Endodermal cell (in vitro differentiated cells): Measurements from ENCODE around the gene BBS5. TPM values are rescaled to one million over a fixed set of nuclear protein-coding genes. Genes with fewer than 3 reads are reported as not detected.

Source experiments
- DNase-seq: peaks from one replicate; pipeline ENCODE4 v3.0.0-alpha.2; 2017
- H3K27ac ChIP-seq: 2 replicates; pipeline ENCODE4 v1.5.1; 2013; ENCODE audit warnings: mild to moderate bottlenecking, low read depth, low read length, moderate library complexity
- H3K27me3 ChIP-seq: 2 replicates; pipeline ENCODE4 v1.6.1; 2013; ENCODE audit warnings: mild to moderate bottlenecking, low read length, moderate library complexity; ENCODE audit not compliant: insufficient read depth, control insufficient read depth, poor library complexity, severe bottlenecking
- H3K36me3 ChIP-seq: 2 replicates; pipeline ENCODE4 v1.7.0; 2013; ENCODE audit warnings: mild to moderate bottlenecking, low read length, moderate library complexity; ENCODE audit not compliant: control insufficient read depth, insufficient read depth
- H3K4me1 ChIP-seq: one replicate; pipeline ENCODE4 v1.7.0; 2013; ENCODE audit warnings: low read length; ENCODE audit not compliant: control insufficient read depth, insufficient read depth
- H3K4me3 ChIP-seq: 2 replicates; pipeline ENCODE4 v1.5.1; 2013; ENCODE audit warnings: mild to moderate bottlenecking, low read length, moderate library complexity
- H3K9ac ChIP-seq: 2 replicates; pipeline ENCODE4 v1.6.1; 2013; ENCODE audit warnings: mild to moderate bottlenecking, low read length, moderate library complexity; ENCODE audit not compliant: poor library complexity, severe bottlenecking; ENCODE audit errors: extremely low read depth
- H3K9me3 ChIP-seq: 2 replicates; pipeline ENCODE4 v1.6.1; 2013; ENCODE audit warnings: mild to moderate bottlenecking, low read length, moderate library complexity; ENCODE audit not compliant: control insufficient read depth
- H3K27ac Mint-ChIP-seq: 2 replicates; pipeline ENCODE4 v1.8.0; 2020; ENCODE audit warnings: mixed read lengths
- H3K27me3 Mint-ChIP-seq: 2 replicates; pipeline ENCODE4 v1.8.0; 2021; ENCODE audit warnings: mild to moderate bottlenecking, mixed read lengths; ENCODE audit not compliant: insufficient read depth
- H3K36me3 Mint-ChIP-seq: 2 replicates; pipeline ENCODE4 v1.8.0; 2020; ENCODE audit warnings: low read depth, mixed read lengths
- H3K4me1 Mint-ChIP-seq: 2 replicates; pipeline ENCODE4 v1.8.0; 2020; ENCODE audit warnings: mixed read lengths
- H3K4me3 Mint-ChIP-seq: 2 replicates; pipeline ENCODE4 v1.8.0; 2020; ENCODE audit warnings: mild to moderate bottlenecking, moderate library complexity, mixed read lengths
- H3K9me3 Mint-ChIP-seq: 2 replicates; pipeline ENCODE4 v1.8.0; 2020; ENCODE audit warnings: mild to moderate bottlenecking, mixed read lengths
- WGBS, 2 experiments: methylation state at CpG; one replicate each; pipeline versions ENCODE4 v1.1.5 to v1.1.7; 2013; ENCODE audit warnings: missing lambda C conversion rate in 2 of 2, mixed read lengths in 1 of 2; ENCODE audit not compliant: insufficient coverage in 1 of 2, insufficient read length in 1 of 2; 5-methylcytosine and 5-hydroxymethylcytosine counted together
- total RNA-seq, 2 donors: library from RNA; stranded (reverse); fragmentation: NEBNext Ultra II Directional in 1 of 2; extraction: Animal tissue kit (Norgen Biotek cat#: 25700) in 1 of 2; gene quantifications; 2 replicates in 1 of 2; 3 replicates in 1 of 2; pipeline ENCODE4 v1.2.1, GENCODE V29; 2021
- TF ChIP-seq, protein P1 (sequence below): fragments of 200-600 bp; sonication (generic); conservative IDR thresholded peaks from 2 replicates; pipeline ENCODE4 v1.5.0; 2021; ENCODE audit warnings: antibody characterized with exemption, mild to moderate bottlenecking

BBS5 gene
- total RNA-seq, 2 donors from 2014 or later: 3.2 to 6.5 TPM

DNA sequence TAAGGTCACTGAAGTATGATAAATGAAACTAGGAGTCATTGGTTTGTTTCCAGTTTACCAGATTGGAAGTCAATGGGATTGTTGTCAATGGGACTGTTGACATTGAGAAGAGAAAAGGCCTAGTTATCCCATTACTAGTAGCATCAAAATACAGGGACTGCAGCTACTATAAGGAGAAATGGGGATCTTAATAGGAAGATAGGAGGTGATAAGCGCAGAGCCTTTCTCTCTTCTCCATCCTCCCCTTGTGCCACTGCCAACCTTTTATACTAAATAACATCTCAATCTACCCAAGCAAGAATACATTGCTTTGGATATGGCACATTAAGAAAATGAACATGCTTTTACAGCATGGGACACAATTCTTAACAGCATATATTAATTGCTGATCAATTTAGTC is 10.5 kb upstream of the BBS5 start:
- H3K4me3 ChIP-seq: no peak overlapping the region
- TF ChIP-seq, protein P1, sequence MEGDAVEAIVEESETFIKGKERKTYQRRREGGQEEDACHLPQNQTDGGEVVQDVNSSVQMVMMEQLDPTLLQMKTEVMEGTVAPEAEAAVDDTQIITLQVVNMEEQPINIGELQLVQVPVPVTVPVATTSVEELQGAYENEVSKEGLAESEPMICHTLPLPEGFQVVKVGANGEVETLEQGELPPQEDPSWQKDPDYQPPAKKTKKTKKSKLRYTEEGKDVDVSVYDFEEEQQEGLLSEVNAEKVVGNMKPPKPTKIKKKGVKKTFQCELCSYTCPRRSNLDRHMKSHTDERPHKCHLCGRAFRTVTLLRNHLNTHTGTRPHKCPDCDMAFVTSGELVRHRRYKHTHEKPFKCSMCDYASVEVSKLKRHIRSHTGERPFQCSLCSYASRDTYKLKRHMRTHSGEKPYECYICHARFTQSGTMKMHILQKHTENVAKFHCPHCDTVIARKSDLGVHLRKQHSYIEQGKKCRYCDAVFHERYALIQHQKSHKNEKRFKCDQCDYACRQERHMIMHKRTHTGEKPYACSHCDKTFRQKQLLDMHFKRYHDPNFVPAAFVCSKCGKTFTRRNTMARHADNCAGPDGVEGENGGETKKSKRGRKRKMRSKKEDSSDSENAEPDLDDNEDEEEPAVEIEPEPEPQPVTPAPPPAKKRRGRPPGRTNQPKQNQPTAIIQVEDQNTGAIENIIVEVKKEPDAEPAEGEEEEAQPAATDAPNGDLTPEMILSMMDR: no peak
- no peaks in the 10 kb centered on the region for H3K4me1 ChIP-seq
- Mint-ChIP-seq H3K27ac (no peak overlapping the region), H3K27me3 (peaks cover 9% of the 10 kb centered on the region), H3K36me3 (no peaks in the 10 kb centered on the region), H3K4me3 (no peak overlapping the region), H3K4me1 (no peaks in the 10 kb centered on the region), H3K9me3 (no peaks in the 10 kb centered on the region)
- no peaks in the 10 kb centered on the region for H3K27me3 ChIP-seq
- 75% methylated on average over 1 of the region's 1 CpG; no CpG with 5 or more reads in 1 of the 2 experiments for WGBS, 2 experiments
- no peaks in the 10 kb centered on the region for H3K9me3 ChIP-seq
- no peaks in the 10 kb centered on the region for H3K36me3 ChIP-seq
- no peak overlapping the region for H3K27ac ChIP-seq
- no peak for DNase-seq
- H3K9ac ChIP-seq: no peak overlapping the region

DNA sequence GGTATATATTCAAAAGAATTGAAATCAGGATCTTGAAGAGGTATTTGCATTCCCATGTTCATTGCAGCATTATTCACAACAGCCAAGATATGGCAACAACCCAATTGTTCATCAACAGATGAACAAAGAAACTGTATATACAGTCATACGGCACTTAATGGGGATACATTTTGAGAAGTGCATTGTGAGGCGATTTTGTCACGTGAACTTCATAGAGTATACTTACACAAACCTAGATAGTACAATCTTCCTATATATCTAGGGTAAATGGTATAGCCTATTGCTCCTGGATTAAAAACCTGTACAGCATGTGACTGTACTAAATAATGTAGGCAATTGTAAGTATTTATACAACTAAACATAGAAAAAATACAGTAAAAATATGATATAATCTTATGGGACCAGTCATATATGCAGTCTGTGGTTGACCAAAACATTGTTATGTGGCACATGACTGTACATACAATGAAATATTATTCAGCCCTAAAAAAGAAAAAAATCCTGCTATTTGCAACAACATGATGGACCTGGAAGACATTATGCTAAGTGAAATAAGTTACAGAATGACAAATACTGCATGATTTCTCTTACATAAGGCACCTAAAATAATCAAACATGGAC is 9.2 kb upstream of the BBS5 start:
- no peak for DNase-seq
- 95% methylated on average over 2 of the region's 3 CpGs; no CpG with 5 or more reads in 1 of the 2 experiments for WGBS, 2 experiments
- no peak overlapping the region for H3K4me3 Mint-ChIP-seq
- no peak overlapping the region for H3K4me3 ChIP-seq
- H3K4me1 Mint-ChIP-seq: peaks cover 6% of the 10 kb centered on the region
- no peaks in the 10 kb centered on the region for H3K36me3 Mint-ChIP-seq
- H3K36me3 ChIP-seq: no peaks in the 10 kb centered on the region
- peaks cover 4% of the 10 kb centered on the region for H3K4me1 ChIP-seq
- H3K27me3 ChIP-seq: no peaks in the 10 kb centered on the region
- no peaks in the 10 kb centered on the region for H3K9me3 Mint-ChIP-seq
- TF ChIP-seq, protein P1: no peak
- peaks cover 9% of the 10 kb centered on the region for H3K27me3 Mint-ChIP-seq
- H3K9me3 ChIP-seq: no peaks in the 10 kb centered on the region
- H3K27ac ChIP-seq: no peak overlapping the region
- no peak overlapping the region for H3K9ac ChIP-seq
- H3K27ac Mint-ChIP-seq: no peak overlapping the region

DNA sequence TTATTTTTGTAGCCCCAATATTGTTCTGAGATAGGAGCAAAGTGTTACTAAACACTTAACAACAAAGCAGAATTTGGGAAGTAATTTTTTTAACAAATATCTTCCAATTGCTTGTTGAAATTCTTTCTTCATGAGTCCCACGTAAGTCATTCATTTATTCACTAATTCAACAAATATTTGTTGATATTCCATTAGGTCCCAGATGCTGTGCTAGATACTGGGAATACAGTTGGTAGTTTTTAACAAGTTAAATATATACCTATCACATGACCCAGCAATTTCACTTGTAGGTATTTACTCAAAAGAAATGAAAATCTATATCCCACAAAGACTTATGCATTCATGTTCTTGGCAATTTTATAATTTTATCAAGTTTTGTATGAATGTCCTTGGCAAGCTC is 7.0 kb upstream of the BBS5 start:
- Mint-ChIP-seq H3K27me3 (peaks cover 12% of the 10 kb centered on the region), H3K4me1 (peaks cover 6% of the 10 kb centered on the region), H3K4me3 (no peak overlapping the region), H3K36me3 (no peaks in the 10 kb centered on the region), H3K27ac (no peak overlapping the region), H3K9me3 (no peaks in the 10 kb centered on the region)
- Histone ChIP-seq H3K27me3 (no peaks in the 10 kb centered on the region), H3K4me3 (no peak overlapping the region), H3K27ac (no peak overlapping the region), H3K9me3 (no peaks in the 10 kb centered on the region), H3K4me1 (peaks cover 4% of the 10 kb centered on the region), H3K9ac (no peak overlapping the region), H3K36me3 (no peaks in the 10 kb centered on the region)
- 69% methylated on average over 1 of the region's 1 CpG; no CpG with 5 or more reads in 1 of the 2 experiments for WGBS, 2 experiments
- TF ChIP-seq, protein P1: no peak
- DNase-seq: no peak
